HG02840 (cell line): ENCODE measurements around the gene TJP3.
"Not testable (repeated sequence)": the region's sequence is repeated elsewhere in the genome, so short reads cannot be mapped to it uniquely, and the experiment has no call there.

Experiments used
- ATAC-seq: cut with Tn5 transposase; IDR thresholded peaks from one replicate; pipeline ENCODE4 v1.9.1; 2021; ENCODE audit warnings: mild to moderate bottlenecking, moderate library complexity, moderate number of reproducible peaks; ENCODE audit not compliant: unreplicated experiment, low FRiP score

Gene TJP3

GRCh38 chr19:3738477-3739220 lies 30.5 kb downstream of the TJP3 start:
- ATAC-seq: no peak

- ATAC-seq: no peak
Measured at GRCh38 chr19:3740431-3740830, 32.2 kb downstream of the TJP3 start.

- no peak for ATAC-seq
Measured at GRCh38 chr19:3743486-3743885, 35.3 kb downstream of the TJP3 start.

GRCh38 chr19:3745363-3746045 lies 37.3 kb downstream of the TJP3 start:
- ATAC-seq: no peak

GRCh38 chr19:3746371-3747056 lies 38.3 kb downstream of the TJP3 start:
- ATAC-seq: no peak

- no peak for ATAC-seq
Measured at GRCh38 chr19:3748965-3749364, 40.8 kb downstream of the TJP3 start.

GRCh38 chr19:3750211-3750610 lies 42.0 kb downstream of the TJP3 start:
- ATAC-seq: no peak

GRCh38 chr19:3751236-3751635 lies 43.1 kb downstream of the TJP3 start:
- ATAC-seq: no peak

GRCh38 chr19:3752492-3752891 lies 44.3 kb downstream of the TJP3 start:
- no peak for ATAC-seq

- no peak for ATAC-seq
Measured at GRCh38 chr19:3753631-3754410, 45.6 kb downstream of the TJP3 start.

GRCh38 chr19:3757705-3758104 lies 49.5 kb downstream of the TJP3 start:
- not testable (repeated sequence) for ATAC-seq

- ATAC-seq: not testable (repeated sequence)
Measured at GRCh38 chr19:3758297-3758696, 50.1 kb downstream of the TJP3 start.

GRCh38 chr19:3759482-3760254 lies 51.5 kb downstream of the TJP3 start:
- ATAC-seq: no peak

- ATAC-seq: no peak
Measured at GRCh38 chr19:3760871-3761361, 52.7 kb downstream of the TJP3 start.

- peak; percentile 33 for ATAC-seq
Measured at GRCh38 chr19:3761382-3762129, 53.4 kb downstream of the TJP3 start, which contains the start of gene APBA3. APBA3 (minus strand) TSS chr19:3761692; CDS start chr19:3760264, 1,428 bp downstream.

GRCh38 chr19:3762130-3762473 lies 53.9 kb downstream of the TJP3 start:
- no peak for ATAC-seq

- peak; percentile 71 for ATAC-seq
Measured at GRCh38 chr19:3762501-3763459, 54.6 kb downstream of the TJP3 start, which contains the start of gene MRPL54. MRPL54 (plus strand) TSS chr19:3762682; CDS start chr19:3762701, 19 bp downstream.

GRCh38 chr19:3765121-3765520 lies 56.9 kb downstream of the TJP3 start:
- ATAC-seq: no peak
